Breast epithelium (tissue), 4 donors: Measurements from ENCODE around the gene IGF1R. TPM values are rescaled to one million over a fixed set of nuclear protein-coding genes. Genes with fewer than 3 reads are reported as not detected.
A peak's percentile ranks its signal among the peaks of the same experiment; 100 is the strongest.

Source experiments
- DNase-seq, 2 donors: peaks; one replicate each; pipeline ENCODE4 v3.0.0-alpha.2; 2019; ENCODE audit warnings: low spot score in 2 of 2
- H3K27ac ChIP-seq, 2 donors: fragments of 200-600 bp; sonication (generic) in 1 of 2; one replicate each; pipeline ENCODE4 v1.5.1; 2016 to 2019; ENCODE audit warnings: mild to moderate bottlenecking in 1 of 2
- H3K27me3 ChIP-seq, 2 donors: fragments of 200-600 bp; sonication (generic) in 1 of 2; one replicate each; pipeline versions ENCODE4 v1.5.1 to v1.6.0; 2017 to 2019; ENCODE audit warnings: control low read depth in 1 of 2, mild to moderate bottlenecking in 1 of 2
- H3K36me3 ChIP-seq: fragments of 200-600 bp; one replicate; pipeline ENCODE4 v1.5.1; 2019
- H3K4me1 ChIP-seq, 2 donors: fragments of 200-600 bp; sonication (generic); one replicate each; pipeline ENCODE4 v1.5.1; 2016 to 2019; ENCODE audit warnings: control low read depth in 1 of 2
- H3K4me3 ChIP-seq, 3 donors: fragments of 200-600 bp; sonication (generic); 1 replicate in 2 of 3; 2 replicates in 1 of 3; pipeline ENCODE4 v1.5.1; 2016 to 2019; ENCODE audit warnings: mild to moderate bottlenecking in 3 of 3, moderate library complexity in 2 of 3
- H3K9me3 ChIP-seq, 2 donors: fragments of 200-600 bp; sonication (generic) in 1 of 2; one replicate each; pipeline ENCODE4 v1.5.1; 2016 to 2019; ENCODE audit warnings: control low read depth in 1 of 2
- POLR2A ChIP-seq: fragments of 450-650 bp; IDR thresholded peaks from one replicate; pipeline ENCODE4 v1.6.1; 2016; ENCODE audit warnings: antibody characterized with exemption, mild to moderate bottlenecking, moderate library complexity
- POLR2AphosphoS5 ChIP-seq, 3 donors: sonication (generic); formaldehyde crosslinking; IDR thresholded peaks; one replicate each; pipeline ENCODE4 v1.6.1; 2017; ENCODE audit warnings: antibody characterized with exemption in 3 of 3
- intact Hi-C: fragments of 100-400 bp; cut with DNase I; formaldehyde crosslinking; loops from one replicate; pipeline ENCODE4 v1.15.1; 2023; ENCODE audit warnings: low total_unique reads
- total RNA-seq, 3 donors: library from RNA; depleted of rRNA; stranded (reverse); fragments of >200 nt; gene quantifications; one replicate each; pipeline ENCODE4 v1.1.0, GENCODE V29; 2016
- TF ChIP-seq, protein P1 (sequence below), 3 donors: fragments of 450-650 bp; IDR thresholded peaks; one replicate each; pipeline ENCODE4 v1.5.1; 2016 to 2017; ENCODE audit warnings: antibody characterized with exemption in 3 of 3, mild to moderate bottlenecking in 3 of 3, moderate library complexity in 3 of 3

Gene IGF1R
- total RNA-seq, 3 donors from 2014 or later, result 61.8 to 146 (median 103) TPM

DNA sequence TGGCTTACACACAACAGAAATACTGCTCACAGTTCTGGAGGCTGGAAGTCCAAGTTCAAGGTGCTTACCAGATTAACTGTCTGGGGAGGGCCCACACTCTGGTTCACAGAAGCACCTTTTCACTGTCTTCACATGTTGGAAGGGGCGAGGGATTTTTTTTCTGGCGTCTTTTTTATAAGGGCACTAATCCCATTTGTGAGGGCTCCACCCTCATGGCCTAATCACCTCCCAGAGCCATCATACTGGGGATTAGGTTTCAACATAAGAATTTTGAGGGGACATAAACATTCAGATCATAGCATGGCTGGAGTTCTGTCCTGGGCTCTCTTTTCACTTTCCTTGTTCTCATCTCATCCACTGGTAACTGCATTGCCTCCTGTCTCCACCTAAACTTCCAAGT, 63.5 kb downstream of the IGF1R start:
- Histone ChIP-seq H3K9me3 (no peaks in the 10 kb centered on the region), H3K27me3 (no peaks in the 10 kb centered on the region), H3K27ac (peak overlapping the region in 1 of 2 donors; percentile 89), H3K36me3 (no peaks in the 10 kb centered on the region), H3K4me1 (peaks cover 5 to 23% of the 10 kb centered on the region in 2 donors), H3K4me3 (no peak overlapping the region)
- no peak for DNase-seq
- intact Hi-C loops, result loop anchor here (5.0 kb wide), 1 partner anchor 690 kb away; no protein-coding TSS in a partner anchor
- TF ChIP-seq POLR2A, result no peak

- Histone ChIP-seq H3K9me3 (no peaks in the 10 kb centered on the region), H3K4me1 (peaks cover 5 to 28% of the 10 kb centered on the region in 2 donors), H3K27ac (peak overlapping the region; percentile 82 to 89), H3K4me3 (peak overlapping the region in 1 of 3 donors; percentile 16), H3K36me3 (no peaks in the 10 kb centered on the region), H3K27me3 (no peaks in the 10 kb centered on the region)
- no peak for DNase-seq
- TF ChIP-seq, protein P1, sequence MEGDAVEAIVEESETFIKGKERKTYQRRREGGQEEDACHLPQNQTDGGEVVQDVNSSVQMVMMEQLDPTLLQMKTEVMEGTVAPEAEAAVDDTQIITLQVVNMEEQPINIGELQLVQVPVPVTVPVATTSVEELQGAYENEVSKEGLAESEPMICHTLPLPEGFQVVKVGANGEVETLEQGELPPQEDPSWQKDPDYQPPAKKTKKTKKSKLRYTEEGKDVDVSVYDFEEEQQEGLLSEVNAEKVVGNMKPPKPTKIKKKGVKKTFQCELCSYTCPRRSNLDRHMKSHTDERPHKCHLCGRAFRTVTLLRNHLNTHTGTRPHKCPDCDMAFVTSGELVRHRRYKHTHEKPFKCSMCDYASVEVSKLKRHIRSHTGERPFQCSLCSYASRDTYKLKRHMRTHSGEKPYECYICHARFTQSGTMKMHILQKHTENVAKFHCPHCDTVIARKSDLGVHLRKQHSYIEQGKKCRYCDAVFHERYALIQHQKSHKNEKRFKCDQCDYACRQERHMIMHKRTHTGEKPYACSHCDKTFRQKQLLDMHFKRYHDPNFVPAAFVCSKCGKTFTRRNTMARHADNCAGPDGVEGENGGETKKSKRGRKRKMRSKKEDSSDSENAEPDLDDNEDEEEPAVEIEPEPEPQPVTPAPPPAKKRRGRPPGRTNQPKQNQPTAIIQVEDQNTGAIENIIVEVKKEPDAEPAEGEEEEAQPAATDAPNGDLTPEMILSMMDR (IDR thresholded peaks at IDR 0.05), result no peak
- no peak for TF ChIP-seq POLR2A
- TF ChIP-seq POLR2AphosphoS5 (IDR thresholded peaks at IDR 0.05), result no peak
- intact Hi-C loops, result loop anchor here (5.0 kb wide), 1 partner anchor 689 kb away; no protein-coding TSS in a partner anchor
Measured at GRCh38 chr15:98712845-98713584, 64.7 kb downstream of the IGF1R start.

DNA sequence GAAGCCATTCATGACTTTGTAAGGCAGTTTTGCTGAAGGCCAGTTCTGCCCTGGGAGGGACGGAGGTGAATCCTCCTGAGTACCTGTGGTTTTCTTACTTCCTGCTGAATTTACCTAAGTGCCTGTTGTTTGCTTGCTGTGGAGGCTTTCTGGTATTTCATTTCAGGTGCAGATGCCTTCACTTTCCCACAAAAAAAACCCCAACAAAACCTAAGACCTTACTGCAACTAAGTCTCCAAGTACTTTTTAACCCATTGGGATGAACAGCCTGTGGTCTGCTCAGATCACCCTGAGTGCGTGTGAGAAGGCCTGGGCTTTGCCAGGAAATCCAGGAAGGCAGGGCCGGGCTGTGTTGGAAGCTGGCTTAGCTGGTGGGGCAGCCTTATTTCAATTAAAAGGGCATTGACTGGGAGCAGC, 65.3 kb downstream of the IGF1R start:
- Histone ChIP-seq H3K27ac (peak overlapping the region; percentile 82 to 89), H3K36me3 (no peaks in the 10 kb centered on the region), H3K27me3 (no peaks in the 10 kb centered on the region), H3K4me3 (no peak overlapping the region), H3K4me1 (peaks cover 5 to 34% of the 10 kb centered on the region in 2 donors), H3K9me3 (no peaks in the 10 kb centered on the region)
- intact Hi-C loops, result loop anchor here (5.0 kb wide), 1 partner anchor 689 kb away; no protein-coding TSS in a partner anchor
- TF ChIP-seq, protein P1 (IDR thresholded peaks at IDR 0.05), result no peak
- no peak for TF ChIP-seq POLR2A
- peak in 1 of 3 donors; percentile 21 for TF ChIP-seq POLR2AphosphoS5 (IDR thresholded peaks at IDR 0.05)
- DNase-seq, result peak in 1 of 2 donors; percentile 55

- TF ChIP-seq POLR2AphosphoS5 (IDR thresholded peaks at IDR 0.05), result no peak
- TF ChIP-seq, protein P1 (IDR thresholded peaks at IDR 0.05), result no peak
- no peak for TF ChIP-seq POLR2A
- H3K4me1 ChIP-seq, result peaks cover 5 to 42% of the 10 kb centered on the region in 2 donors
- intact Hi-C loops, result loop anchor here (5.0 kb wide), 1 partner anchor 687 kb away; no protein-coding TSS in a partner anchor
- DNase-seq, result no peak
- H3K27me3 ChIP-seq, result no peaks in the 10 kb centered on the region
- H3K27ac ChIP-seq, result peak overlapping the region; percentile 74 to 89
- H3K4me3 ChIP-seq, result no peak overlapping the region
- H3K9me3 ChIP-seq, result no peaks in the 10 kb centered on the region
- no peaks in the 10 kb centered on the region for H3K36me3 ChIP-seq
Measured at GRCh38 chr15:98714922-98715321, 66.6 kb downstream of the IGF1R start.

- H3K4me3 ChIP-seq, result no peak overlapping the region
- no peak for DNase-seq
- no peaks in the 10 kb centered on the region for H3K9me3 ChIP-seq
- peaks cover 5 to 42% of the 10 kb centered on the region in 2 donors for H3K4me1 ChIP-seq
- H3K27ac ChIP-seq, result peak overlapping the region; percentile 74 to 89
- H3K27me3 ChIP-seq, result no peaks in the 10 kb centered on the region
- intact Hi-C loops, result no loop called here
- H3K36me3 ChIP-seq, result no peaks in the 10 kb centered on the region
- TF ChIP-seq, protein P1 (IDR thresholded peaks at IDR 0.05), result no peak
- TF ChIP-seq POLR2AphosphoS5 (IDR thresholded peaks at IDR 0.05) (no peak), POLR2A (no peak)
Measured at GRCh38 chr15:98715401-98715800, 67.1 kb downstream of the IGF1R start.
